SK-N-SH (cell line): ENCODE results near the gene HRH3. TPM values are rescaled to one million over a fixed set of nuclear protein-coding genes. Genes with fewer than 3 reads are reported as not detected.
A peak's percentile ranks its signal among the peaks of the same experiment; 100 is the strongest.

Source experiments
- FOSL2 ChIP-seq: IDR thresholded peaks from 2 replicates; pipeline ENCODE4 v1.4.0; 2012; ENCODE audit warnings: low read depth, mild to moderate bottlenecking, moderate library complexity, borderline replicate concordance
- FOXJ3 ChIP-seq: sonication (generic); formaldehyde crosslinking; IDR thresholded peaks from 2 replicates; pipeline ENCODE4 v1.5.1; 2020; ENCODE audit warnings: mild to moderate bottlenecking, missing genetic modification reagents
- FOXM1 ChIP-seq: IDR thresholded peaks from 2 replicates; pipeline ENCODE4 v1.4.0; 2012; ENCODE audit warnings: low read depth, mild to moderate bottlenecking
- GATA2 ChIP-seq: sonication (generic); formaldehyde crosslinking; IDR thresholded peaks from 2 replicates; pipeline ENCODE4 v1.5.0; 2020; ENCODE audit warnings: mild to moderate bottlenecking, missing genetic modification reagents
- JUND ChIP-seq: IDR thresholded peaks from 2 replicates; pipeline ENCODE4 v1.4.0; 2012
- MAX ChIP-seq: IDR thresholded peaks from 2 replicates; pipeline ENCODE4 v1.4.0; 2012; ENCODE audit warnings: low read depth
- MXI1 ChIP-seq: IDR thresholded peaks from 2 replicates; pipeline ENCODE4 v1.6.1; 2012; ENCODE audit warnings: mild to moderate bottlenecking, low read depth, low read length, improper control_type of control experiment
- RAD21 ChIP-seq: IDR thresholded peaks from 2 replicates; pipeline ENCODE4 v1.6.1; 2012; ENCODE audit warnings: mild to moderate bottlenecking, low read length
- REST ChIP-seq: IDR thresholded peaks from 2 replicates; pipeline ENCODE4 v1.6.1; 2012; ENCODE audit warnings: mild to moderate bottlenecking, low read depth, low read length, moderate library complexity
- RFX5 ChIP-seq: IDR thresholded peaks from 2 replicates; pipeline ENCODE4 v1.6.1; 2012; ENCODE audit warnings: mild to moderate bottlenecking, improper control_type of control experiment, low read length
- RXRA ChIP-seq: IDR thresholded peaks from 2 replicates; pipeline ENCODE4 v1.4.0; 2012; ENCODE audit warnings: low read depth, mild to moderate bottlenecking, borderline replicate concordance
- SIN3A ChIP-seq: IDR thresholded peaks from 2 replicates; pipeline ENCODE4 v1.6.1; 2012; ENCODE audit warnings: low read depth, mild to moderate bottlenecking, low read length, moderate library complexity, borderline replicate concordance
- TAF1 ChIP-seq: IDR thresholded peaks from 2 replicates; pipeline ENCODE4 v1.6.1; 2012; ENCODE audit warnings: low read depth, mild to moderate bottlenecking, low read length, moderate library complexity, borderline replicate concordance
- USF2 ChIP-seq: fragments of 150-350 bp; IDR thresholded peaks from 2 replicates; pipeline ENCODE4 v1.6.1; 2017; ENCODE audit warnings: antibody characterized with exemption, low read length, low read depth, borderline replicate concordance
- ZBTB33 ChIP-seq: IDR thresholded peaks from 2 replicates; pipeline ENCODE4 v1.4.0; 2012; ENCODE audit warnings: low read depth, borderline replicate concordance
- polyA plus RNA-seq, 3 experiments: library from polyadenylated mRNA; depleted of rRNA; stranded (reverse); fragments of >200 nt; gene quantifications; 2 replicates each; pipeline ENCODE4 v1.2.3, GENCODE V29; 2012
- TF ChIP-seq, protein P1 (sequence below): fragments of 200-600 bp; sonication (generic); IDR thresholded peaks from 2 replicates; pipeline ENCODE4 v1.6.1; 2017; ENCODE audit warnings: antibody characterized with exemption, mild to moderate bottlenecking, moderate library complexity
- TF ChIP-seq, protein P2 (sequence below): fragments of 150-350 bp; IDR thresholded peaks from 2 replicates; pipeline ENCODE4 v1.6.1; 2016; ENCODE audit warnings: mild to moderate bottlenecking, low read depth, low read length

HRH3 gene
- polyA plus RNA-seq, 1 of the 3 experiments (the other 2 are of a cell fraction): 0.02 TPM

DNA sequence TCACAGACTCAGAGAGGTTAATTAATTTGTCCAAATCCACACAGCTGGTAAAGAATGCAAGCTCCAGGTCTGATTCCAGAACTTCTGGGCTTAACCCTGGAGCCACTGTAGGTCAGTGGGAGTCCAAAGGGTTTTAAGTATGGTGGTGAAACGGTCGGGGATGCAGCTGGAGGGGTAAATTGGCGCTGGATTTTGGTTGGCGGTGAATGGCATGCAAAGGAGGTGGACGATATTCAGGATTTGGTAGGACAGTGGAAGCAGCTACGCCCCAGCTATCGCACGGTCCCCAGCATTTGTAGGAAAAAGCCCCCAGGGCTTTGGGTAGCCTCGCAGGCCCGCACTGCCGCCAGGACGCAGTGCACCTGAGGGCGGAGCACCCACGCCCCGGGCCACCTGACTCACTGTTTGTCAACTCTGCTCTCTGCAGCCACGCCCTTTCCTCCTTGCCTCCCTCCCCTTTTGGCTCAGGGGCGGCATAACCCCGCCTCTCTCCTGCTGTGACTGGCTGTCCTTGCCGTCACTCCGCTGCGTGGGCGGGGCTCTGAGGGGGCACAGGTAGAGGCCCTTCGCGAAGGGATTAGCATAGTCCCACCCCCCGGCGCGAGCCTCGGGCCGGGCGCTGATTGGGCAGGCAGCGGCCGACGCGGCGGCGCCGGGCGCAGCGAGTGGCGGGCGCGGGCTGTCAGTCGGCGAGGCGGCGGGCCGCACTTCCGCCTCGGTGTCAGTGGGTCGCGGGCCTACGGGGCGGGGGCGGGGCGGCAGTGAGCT is 17.9 kb upstream of the HRH3 start, which contains the start of gene OSBPL2 (continued):
- TF ChIP-seq TAF1: no peak
- no peak for TF ChIP-seq RXRA
- TF ChIP-seq FOSL2: no peak
- peak; percentile 77; the same call in 1 of the 2 replicates for TF ChIP-seq MXI1
- TF ChIP-seq GATA2 (CRISPR knock-in tag): no peak
- no peak for TF ChIP-seq ZBTB33
- no peak for TF ChIP-seq JUND
- TF ChIP-seq, protein P1, sequence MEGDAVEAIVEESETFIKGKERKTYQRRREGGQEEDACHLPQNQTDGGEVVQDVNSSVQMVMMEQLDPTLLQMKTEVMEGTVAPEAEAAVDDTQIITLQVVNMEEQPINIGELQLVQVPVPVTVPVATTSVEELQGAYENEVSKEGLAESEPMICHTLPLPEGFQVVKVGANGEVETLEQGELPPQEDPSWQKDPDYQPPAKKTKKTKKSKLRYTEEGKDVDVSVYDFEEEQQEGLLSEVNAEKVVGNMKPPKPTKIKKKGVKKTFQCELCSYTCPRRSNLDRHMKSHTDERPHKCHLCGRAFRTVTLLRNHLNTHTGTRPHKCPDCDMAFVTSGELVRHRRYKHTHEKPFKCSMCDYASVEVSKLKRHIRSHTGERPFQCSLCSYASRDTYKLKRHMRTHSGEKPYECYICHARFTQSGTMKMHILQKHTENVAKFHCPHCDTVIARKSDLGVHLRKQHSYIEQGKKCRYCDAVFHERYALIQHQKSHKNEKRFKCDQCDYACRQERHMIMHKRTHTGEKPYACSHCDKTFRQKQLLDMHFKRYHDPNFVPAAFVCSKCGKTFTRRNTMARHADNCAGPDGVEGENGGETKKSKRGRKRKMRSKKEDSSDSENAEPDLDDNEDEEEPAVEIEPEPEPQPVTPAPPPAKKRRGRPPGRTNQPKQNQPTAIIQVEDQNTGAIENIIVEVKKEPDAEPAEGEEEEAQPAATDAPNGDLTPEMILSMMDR: no peak
- TF ChIP-seq FOXJ3 (CRISPR knock-in tag): no peak
- TF ChIP-seq USF2: no peak
- no peak for TF ChIP-seq FOXM1
- TF ChIP-seq RFX5: peak; percentile 51; the same call in 1 of the 2 replicates
- TF ChIP-seq SIN3A: no peak
- no peak for TF ChIP-seq REST
- TF ChIP-seq RAD21: no peak
- TF ChIP-seq MAX: peak; percentile 52
- TF ChIP-seq, protein P2, sequence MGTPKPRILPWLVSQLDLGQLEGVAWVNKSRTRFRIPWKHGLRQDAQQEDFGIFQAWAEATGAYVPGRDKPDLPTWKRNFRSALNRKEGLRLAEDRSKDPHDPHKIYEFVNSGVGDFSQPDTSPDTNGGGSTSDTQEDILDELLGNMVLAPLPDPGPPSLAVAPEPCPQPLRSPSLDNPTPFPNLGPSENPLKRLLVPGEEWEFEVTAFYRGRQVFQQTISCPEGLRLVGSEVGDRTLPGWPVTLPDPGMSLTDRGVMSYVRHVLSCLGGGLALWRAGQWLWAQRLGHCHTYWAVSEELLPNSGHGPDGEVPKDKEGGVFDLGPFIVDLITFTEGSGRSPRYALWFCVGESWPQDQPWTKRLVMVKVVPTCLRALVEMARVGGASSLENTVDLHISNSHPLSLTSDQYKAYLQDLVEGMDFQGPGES: peak; percentile 76
